DOHH2 (cell line): ENCODE data around the gene TMEM273.

ENCODE experiments used
- H3F3A ChIP-seq: fragments of 200-600 bp; sonication (generic), shearing (Covaris generic); 2 replicates; pipeline ENCODE4 v1.6.0; 2016; ENCODE audit warnings: antibody characterized with exemption, mild to moderate bottlenecking; ENCODE audit not compliant: control insufficient read depth, insufficient read depth
- H3K27ac ChIP-seq: fragments of 200-600 bp; sonication (generic); 2 replicates; pipeline ENCODE4 v1.5.1; 2014; ENCODE audit warnings: low read depth, mild to moderate bottlenecking, low read length, moderate library complexity
- H3K27me3 ChIP-seq: fragments of 200-600 bp; sonication (generic); 2 replicates; pipeline ENCODE4 v1.6.1; 2014; ENCODE audit warnings: mild to moderate bottlenecking, low read length, mixed read lengths; ENCODE audit not compliant: control insufficient read depth
- H3K36me3 ChIP-seq: fragments of 200-600 bp; sonication (generic); 2 replicates; pipeline ENCODE4 v1.6.1; 2014; ENCODE audit warnings: mild to moderate bottlenecking, low read length, moderate library complexity, mixed read lengths; ENCODE audit not compliant: control insufficient read depth
- H3K4me1 ChIP-seq: fragments of 200-600 bp; sonication (generic); 2 replicates; pipeline ENCODE4 v1.6.1; 2014; ENCODE audit warnings: mild to moderate bottlenecking, low read length, mixed read lengths; ENCODE audit not compliant: control insufficient read depth
- H3K4me2 ChIP-seq: fragments of 200-600 bp; sonication (generic); 2 replicates; pipeline ENCODE4 v1.6.0; 2014; ENCODE audit warnings: mild to moderate bottlenecking, low read length, moderate library complexity
- H3K4me3 ChIP-seq: fragments of 200-600 bp; sonication (generic); 2 replicates; pipeline ENCODE4 v1.5.1; 2014; ENCODE audit warnings: mild to moderate bottlenecking, low read length, mixed read lengths
- H3K79me2 ChIP-seq: fragments of 200-600 bp; sonication (generic); 2 replicates; pipeline ENCODE4 v1.6.1; 2014; ENCODE audit warnings: mild to moderate bottlenecking, low read length, mixed read lengths; ENCODE audit not compliant: control insufficient read depth
- H3K9me2 ChIP-seq: fragments of 200-600 bp; sonication (generic); replicated peaks from 2 replicates; pipeline ENCODE4 v1.6.1; 2014; ENCODE audit warnings: mild to moderate bottlenecking, low read length, mixed read lengths; ENCODE audit not compliant: control insufficient read depth
- H3K9me3 ChIP-seq: fragments of 200-600 bp; sonication (generic); 2 replicates; pipeline ENCODE4 v1.6.1; 2014; ENCODE audit warnings: antibody characterized with exemption, low read length, mixed read lengths; ENCODE audit not compliant: control insufficient read depth, insufficient read depth
- H4K20me1 ChIP-seq: fragments of 200-600 bp; sonication (generic); 2 replicates; pipeline ENCODE4 v1.6.0; 2014; ENCODE audit warnings: low read depth, mild to moderate bottlenecking, antibody characterized with exemption, low read length, moderate library complexity; ENCODE audit not compliant: control insufficient read depth, insufficient read depth
- CTCF ChIP-seq: fragments of 200-600 bp; sonication (generic); IDR thresholded peaks from one replicate; pipeline ENCODE4 v1.5.1; 2014; ENCODE audit warnings: antibody characterized with exemption, mild to moderate bottlenecking, low read depth, low read length; ENCODE audit not compliant: poor library complexity, severe bottlenecking
- EZH2phosphoT487 ChIP-seq: fragments of 200-600 bp; sonication (generic); IDR thresholded peaks from 2 replicates; pipeline ENCODE4 v1.6.1; 2017; ENCODE audit warnings: borderline replicate concordance, mild to moderate bottlenecking, antibody characterized with exemption, low read length, moderate library complexity, mixed read lengths

The TMEM273 gene

GRCh38 chr10:49172777-49173132 is 15.4 kb downstream of the TMEM273 start:
- H3K4me2 ChIP-seq, result no peak overlapping the region
- TF ChIP-seq CTCF (no peak), EZH2phosphoT487 (no peak)
- H3K9me3 ChIP-seq, result no peaks in the 10 kb centered on the region
- no peaks in the 10 kb centered on the region for H3K79me2 ChIP-seq
- no peak overlapping the region for H3K27ac ChIP-seq
- no peaks in the 10 kb centered on the region for H4K20me1 ChIP-seq
- H3F3A ChIP-seq, result no peaks in the 10 kb centered on the region
- no peaks in the 10 kb centered on the region for H3K36me3 ChIP-seq
- no peaks in the 10 kb centered on the region for H3K9me2 ChIP-seq
- H3K4me1 ChIP-seq, result peaks cover 15% of the 10 kb centered on the region
- no peak overlapping the region for H3K4me3 ChIP-seq
- no peaks in the 10 kb centered on the region for H3K27me3 ChIP-seq

GRCh38 chr10:49172061-49172776 is 16.0 kb downstream of the TMEM273 start:
- Histone ChIP-seq H3K4me2 (0 out of 2 replicates have a peak overlapping the region, but pooled peaks have one; percentile 7), H3K4me1 (peaks cover 12% of the 10 kb centered on the region), H3K9me3 (no peaks in the 10 kb centered on the region), H3K9me2 (no peaks in the 10 kb centered on the region), H3K27me3 (no peaks in the 10 kb centered on the region), H3F3A (no peaks in the 10 kb centered on the region), H3K4me3 (no peak overlapping the region), H3K27ac (no peak overlapping the region), H3K36me3 (no peaks in the 10 kb centered on the region), H3K79me2 (no peaks in the 10 kb centered on the region), H4K20me1 (no peaks in the 10 kb centered on the region)
- TF ChIP-seq EZH2phosphoT487 (no peak), CTCF (no peak)

GRCh38 chr10:49171326-49172060 is 16.7 kb downstream of the TMEM273 start:
- Histone ChIP-seq H3K4me3 (no peak overlapping the region), H3F3A (no peaks in the 10 kb centered on the region), H3K4me1 (peaks cover 9% of the 10 kb centered on the region), H3K4me2 (no peak overlapping the region), H3K79me2 (no peaks in the 10 kb centered on the region), H3K27me3 (no peaks in the 10 kb centered on the region), H4K20me1 (no peaks in the 10 kb centered on the region), H3K36me3 (no peaks in the 10 kb centered on the region), H3K27ac (no peak overlapping the region), H3K9me2 (no peaks in the 10 kb centered on the region), H3K9me3 (no peaks in the 10 kb centered on the region)
- no peak for TF ChIP-seq EZH2phosphoT487

GRCh38 chr10:49170632-49171325 is 17.4 kb downstream of the TMEM273 start:
- Histone ChIP-seq H4K20me1 (no peaks in the 10 kb centered on the region), H3K9me3 (no peaks in the 10 kb centered on the region), H3K4me1 (peaks cover 9% of the 10 kb centered on the region), H3K27ac (no peak overlapping the region), H3K36me3 (no peaks in the 10 kb centered on the region), H3K4me3 (no peak overlapping the region), H3K4me2 (no peak overlapping the region), H3K27me3 (no peaks in the 10 kb centered on the region), H3K79me2 (no peaks in the 10 kb centered on the region), H3K9me2 (no peaks in the 10 kb centered on the region), H3F3A (no peaks in the 10 kb centered on the region)
- TF ChIP-seq EZH2phosphoT487 (no peak), CTCF (no peak)
